Hepatocyte (in vitro differentiated cells): ENCODE results near the gene UQCC3.

Source experiments
- EZH2phosphoT487 ChIP-seq: fragments of 200-600 bp; sonication (generic); IDR thresholded peaks from one replicate; pipeline ENCODE4 v1.6.1; 2018; ENCODE audit warnings: antibody characterized with exemption, mild to moderate bottlenecking, low read depth, moderate library complexity; ENCODE audit not compliant: unreplicated experiment, severe bottlenecking
- TF ChIP-seq, protein P1 (sequence below): fragments of 200-600 bp; sonication (generic); IDR thresholded peaks from 2 replicates; pipeline ENCODE4 v1.5.1; 2016; ENCODE audit warnings: antibody characterized with exemption, mild to moderate bottlenecking; ENCODE audit not compliant: poor library complexity

- TF ChIP-seq, protein P1, sequence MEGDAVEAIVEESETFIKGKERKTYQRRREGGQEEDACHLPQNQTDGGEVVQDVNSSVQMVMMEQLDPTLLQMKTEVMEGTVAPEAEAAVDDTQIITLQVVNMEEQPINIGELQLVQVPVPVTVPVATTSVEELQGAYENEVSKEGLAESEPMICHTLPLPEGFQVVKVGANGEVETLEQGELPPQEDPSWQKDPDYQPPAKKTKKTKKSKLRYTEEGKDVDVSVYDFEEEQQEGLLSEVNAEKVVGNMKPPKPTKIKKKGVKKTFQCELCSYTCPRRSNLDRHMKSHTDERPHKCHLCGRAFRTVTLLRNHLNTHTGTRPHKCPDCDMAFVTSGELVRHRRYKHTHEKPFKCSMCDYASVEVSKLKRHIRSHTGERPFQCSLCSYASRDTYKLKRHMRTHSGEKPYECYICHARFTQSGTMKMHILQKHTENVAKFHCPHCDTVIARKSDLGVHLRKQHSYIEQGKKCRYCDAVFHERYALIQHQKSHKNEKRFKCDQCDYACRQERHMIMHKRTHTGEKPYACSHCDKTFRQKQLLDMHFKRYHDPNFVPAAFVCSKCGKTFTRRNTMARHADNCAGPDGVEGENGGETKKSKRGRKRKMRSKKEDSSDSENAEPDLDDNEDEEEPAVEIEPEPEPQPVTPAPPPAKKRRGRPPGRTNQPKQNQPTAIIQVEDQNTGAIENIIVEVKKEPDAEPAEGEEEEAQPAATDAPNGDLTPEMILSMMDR, result no peak
- no peak for TF ChIP-seq EZH2phosphoT487
Observed at GRCh38 chr11:62710001-62710345, 38.5 kb downstream of the UQCC3 start.
